ENCODE data around the gene ACAP3.
A peak's percentile ranks its signal among the peaks of the same experiment; 100 is the strongest.

The ACAP3 gene

GRCh38 chr1:1353389-1354151, 45.8 kb upstream of the ACAP3 start:
- no peak for DNase-seq (ENCODE audit: low read depth)
- H3K4me3 ChIP-seq (ENCODE audit: control insufficient read depth, low read depth, low read length): no peak overlapping the region

DNA sequence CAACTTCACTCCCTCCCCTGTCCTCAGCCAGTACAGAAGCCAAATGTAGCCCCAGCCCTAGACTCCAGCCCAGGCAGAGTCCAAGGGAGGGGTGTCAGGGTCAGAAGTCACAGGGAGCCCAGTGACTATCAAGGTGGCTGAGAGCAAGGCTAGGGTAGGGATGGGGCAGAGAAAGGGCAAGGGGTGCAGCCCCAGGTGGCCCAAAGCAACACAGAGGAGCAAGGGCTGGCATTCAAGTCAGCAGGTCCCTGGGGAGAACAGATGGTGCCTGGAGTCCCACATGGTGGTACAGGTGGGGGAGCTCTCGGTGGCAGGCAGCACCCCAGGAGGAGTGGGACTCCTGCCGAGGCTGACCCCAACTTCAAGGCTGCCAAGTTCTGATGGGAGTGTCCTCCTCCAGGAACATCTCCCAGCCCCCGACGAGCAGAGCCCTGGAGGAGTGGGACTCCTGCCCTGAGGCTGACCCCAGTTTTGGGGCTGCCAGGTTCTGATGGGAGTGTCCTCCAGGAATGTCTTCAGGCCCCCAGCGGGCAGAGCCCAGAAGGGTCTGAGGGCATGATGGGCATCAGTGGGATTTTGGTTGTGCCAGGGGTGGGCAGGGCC, 45.2 kb upstream of the ACAP3 start:
- no peak for DNase-seq (ENCODE audit: low read depth)
- no peak for TF ChIP-seq CTCF (conservative IDR thresholded peaks at IDR 0.05; ENCODE audit: control insufficient read depth, insufficient read depth, low read depth, low read length)
- H3K4me3 ChIP-seq (ENCODE audit: control insufficient read depth, low read depth, low read length): no peak overlapping the region

More at GRCh38 chr1:1353389-1354151, 45.8 kb upstream of the ACAP3 start:
- no peak for TF ChIP-seq CTCF (conservative IDR thresholded peaks at IDR 0.05; ENCODE audit: control insufficient read depth, insufficient read depth, low read depth, low read length)

GRCh38 chr1:1351511-1352427, 44.0 kb upstream of the ACAP3 start:
- no peak overlapping the region for H3K4me3 ChIP-seq (ENCODE audit: control insufficient read depth, low read depth, low read length)
- TF ChIP-seq CTCF (conservative IDR thresholded peaks at IDR 0.05; ENCODE audit: control insufficient read depth, insufficient read depth, low read depth, low read length): no peak
- peak; percentile 61 for DNase-seq (ENCODE audit: low read depth)

- peak; percentile 70 for DNase-seq (ENCODE audit: low read depth)
- TF ChIP-seq CTCF (conservative IDR thresholded peaks at IDR 0.05; ENCODE audit: control insufficient read depth, insufficient read depth, low read depth, low read length): peak; percentile 30
- peak within 1 kb of the TSS; percentile 75 for H3K4me3 ChIP-seq (ENCODE audit: control insufficient read depth, low read depth, low read length)
Observed at GRCh38 chr1:1349256-1350012, 41.7 kb upstream of the ACAP3 start, which contains the start of gene DVL1. TSS of gene DVL1 (minus strand) at chr1:1349418. CDS start at chr1:1349065, 353 bp downstream.

GRCh38 chr1:1348420-1349255, 40.9 kb upstream of the ACAP3 start:
- no peak for TF ChIP-seq CTCF (conservative IDR thresholded peaks at IDR 0.05; ENCODE audit: control insufficient read depth, insufficient read depth, low read depth, low read length)
- H3K4me3 ChIP-seq (ENCODE audit: control insufficient read depth, low read depth, low read length): peak overlapping the region; percentile 75
- DNase-seq (ENCODE audit: low read depth): peak; percentile 44
